Endometrial microvascular endothelial cells (primary cell): ENCODE measurements around the gene PAQR7. TPM values are rescaled to one million over a fixed set of nuclear protein-coding genes. Genes with fewer than 3 reads are reported as not detected.

Experiments used
- in situ Hi-C: cut with HindIII; loops from 2 replicates; pipeline ENCODE4 v1.10.0; 2017; ENCODE audit warnings: low sequenced_read_pairs, low pct_unique_long_range_greater_than_20kb; ENCODE audit errors: inconsistent ontology term
- total RNA-seq: library from RNA; depleted of rRNA; stranded (reverse); fragments of >200 nt; gene quantifications from one replicate; pipeline ENCODE4 v1.2.3, GENCODE V29; 2015; ENCODE audit errors: inconsistent ontology term

The PAQR7 gene
- total RNA-seq, 1 donor from 2014 or later = 5.5 TPM

GRCh38 chr1:25878690-25879089, 3.2 kb upstream of the PAQR7 start:
- in situ Hi-C loops = no loop called here

GRCh38 chr1:25877155-25877554, 1.6 kb upstream of the PAQR7 start:
- in situ Hi-C loops = no loop called here

- in situ Hi-C loops = no loop called here
Measured at GRCh38 chr1:25876693-25877077, 1.2 kb upstream of the PAQR7 start.

- in situ Hi-C loops = no loop called here
Measured at GRCh38 chr1:25875856-25876692, 566 bp upstream of the PAQR7 start.

GRCh38 chr1:25874635-25875153, 814 bp downstream of the PAQR7 start:
- in situ Hi-C loops = no loop called here

- in situ Hi-C loops = no loop called here
Measured at GRCh38 chr1:25874209-25874608, 1.3 kb downstream of the PAQR7 start.

- in situ Hi-C loops = no loop called here
Measured at GRCh38 chr1:25873120-25873519, 2.4 kb downstream of the PAQR7 start.

GRCh38 chr1:25872713-25873112, 2.8 kb downstream of the PAQR7 start:
- in situ Hi-C loops = no loop called here

- in situ Hi-C loops = no loop called here
Measured at GRCh38 chr1:25871704-25872494, 3.6 kb downstream of the PAQR7 start.

GRCh38 chr1:25871086-25871703, 4.3 kb downstream of the PAQR7 start:
- in situ Hi-C loops = no loop called here

GRCh38 chr1:25870614-25871013, 4.9 kb downstream of the PAQR7 start:
- in situ Hi-C loops = no loop called here

- in situ Hi-C loops = no loop called here
Measured at GRCh38 chr1:25869909-25870606, 5.5 kb downstream of the PAQR7 start.

- in situ Hi-C loops = no loop called here
Measured at GRCh38 chr1:25867210-25867991, 8.1 kb downstream of the PAQR7 start.

- in situ Hi-C loops = no loop called here
Measured at GRCh38 chr1:25866288-25866687, 9.2 kb downstream of the PAQR7 start.

- in situ Hi-C loops = no loop called here
Measured at GRCh38 chr1:25864434-25864833, 11.1 kb downstream of the PAQR7 start.

- in situ Hi-C loops = no loop called here
Measured at GRCh38 chr1:25863486-25864262, 11.8 kb downstream of the PAQR7 start.

- in situ Hi-C loops = no loop called here
Measured at GRCh38 chr1:25862785-25863485, 12.6 kb downstream of the PAQR7 start.
